SK-N-SH (cell line): ENCODE measurements around the gene AGPAT3.

Experiments
- CHD2 ChIP-seq: fragments of 150-350 bp; IDR thresholded peaks from 2 replicates; pipeline ENCODE4 v1.6.1; 2018; ENCODE audit warnings: low read length; ENCODE audit not compliant: partially characterized antibody
- EP300 ChIP-seq, 2 experiments: IDR thresholded peaks; 2 replicates each; pipeline versions ENCODE4 v1.4.0 to v1.6.1; 2012; ENCODE audit warnings: borderline replicate concordance in 1 of 2, low read depth in 1 of 2, low read length in 1 of 2
- EZH2phosphoT487 ChIP-seq: fragments of 200-600 bp; sonication (generic); IDR thresholded peaks from 2 replicates; pipeline ENCODE4 v1.6.1; 2017; ENCODE audit warnings: low read depth, mixed run types, mild to moderate bottlenecking, antibody characterized with exemption, moderate library complexity, borderline replicate concordance
- MXI1 ChIP-seq: IDR thresholded peaks from 2 replicates; pipeline ENCODE4 v1.6.1; 2012; ENCODE audit warnings: mild to moderate bottlenecking, low read depth, low read length, improper control_type of control experiment
- NRF1 ChIP-seq: IDR thresholded peaks from 2 replicates; pipeline ENCODE4 v1.6.1; 2012; ENCODE audit warnings: low read depth, mild to moderate bottlenecking, low read length
- PBX3 ChIP-seq: IDR thresholded peaks from 2 replicates; pipeline ENCODE4; 2012
- POLR2AphosphoS5 ChIP-seq: IDR thresholded peaks from 2 replicates; pipeline ENCODE4 v1.6.1; 2012; ENCODE audit warnings: low read depth, low read length
- RFX5 ChIP-seq: IDR thresholded peaks from 2 replicates; pipeline ENCODE4 v1.6.1; 2012; ENCODE audit warnings: mild to moderate bottlenecking, improper control_type of control experiment, low read length
- SMC3 ChIP-seq: IDR thresholded peaks from 2 replicates; pipeline ENCODE4 v1.6.1; 2012; ENCODE audit warnings: low read depth, low read length, improper control_type of control experiment
- TAF1 ChIP-seq: IDR thresholded peaks from 2 replicates; pipeline ENCODE4 v1.6.1; 2012; ENCODE audit warnings: low read depth, mild to moderate bottlenecking, low read length, moderate library complexity, borderline replicate concordance
- YY1 ChIP-seq: IDR thresholded peaks from 2 replicates; pipeline ENCODE4 v1.4.0; 2012; ENCODE audit warnings: low read depth, mild to moderate bottlenecking
- TF ChIP-seq, protein P1 (sequence below): fragments of 200-600 bp; sonication (generic); IDR thresholded peaks from 2 replicates; pipeline ENCODE4 v1.6.1; 2017; ENCODE audit warnings: antibody characterized with exemption, mild to moderate bottlenecking, moderate library complexity
- TF ChIP-seq, protein P2 (sequence below): IDR thresholded peaks from 2 replicates; pipeline ENCODE4 v1.6.1; 2012; ENCODE audit warnings: mild to moderate bottlenecking, low read depth, low read length, moderate library complexity
- TF ChIP-seq, protein P3 (sequence below): fragments of 150-350 bp; IDR thresholded peaks from 2 replicates; pipeline ENCODE4 v1.6.1; 2017; ENCODE audit warnings: antibody characterized with exemption, low read length, low read depth, borderline replicate concordance

GRCh38 chr21:43995521-43996105, 130.6 kb downstream of the AGPAT3 start:
- TF ChIP-seq, protein P1, sequence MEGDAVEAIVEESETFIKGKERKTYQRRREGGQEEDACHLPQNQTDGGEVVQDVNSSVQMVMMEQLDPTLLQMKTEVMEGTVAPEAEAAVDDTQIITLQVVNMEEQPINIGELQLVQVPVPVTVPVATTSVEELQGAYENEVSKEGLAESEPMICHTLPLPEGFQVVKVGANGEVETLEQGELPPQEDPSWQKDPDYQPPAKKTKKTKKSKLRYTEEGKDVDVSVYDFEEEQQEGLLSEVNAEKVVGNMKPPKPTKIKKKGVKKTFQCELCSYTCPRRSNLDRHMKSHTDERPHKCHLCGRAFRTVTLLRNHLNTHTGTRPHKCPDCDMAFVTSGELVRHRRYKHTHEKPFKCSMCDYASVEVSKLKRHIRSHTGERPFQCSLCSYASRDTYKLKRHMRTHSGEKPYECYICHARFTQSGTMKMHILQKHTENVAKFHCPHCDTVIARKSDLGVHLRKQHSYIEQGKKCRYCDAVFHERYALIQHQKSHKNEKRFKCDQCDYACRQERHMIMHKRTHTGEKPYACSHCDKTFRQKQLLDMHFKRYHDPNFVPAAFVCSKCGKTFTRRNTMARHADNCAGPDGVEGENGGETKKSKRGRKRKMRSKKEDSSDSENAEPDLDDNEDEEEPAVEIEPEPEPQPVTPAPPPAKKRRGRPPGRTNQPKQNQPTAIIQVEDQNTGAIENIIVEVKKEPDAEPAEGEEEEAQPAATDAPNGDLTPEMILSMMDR, result no peak
- no peak for TF ChIP-seq EP300 (IDR thresholded peaks at IDR 0.05; ENCODE audit: borderline replicate concordance in 1 of 2, low read depth in 1 of 2, low read length in 1 of 2)
- TF ChIP-seq, protein P2, sequence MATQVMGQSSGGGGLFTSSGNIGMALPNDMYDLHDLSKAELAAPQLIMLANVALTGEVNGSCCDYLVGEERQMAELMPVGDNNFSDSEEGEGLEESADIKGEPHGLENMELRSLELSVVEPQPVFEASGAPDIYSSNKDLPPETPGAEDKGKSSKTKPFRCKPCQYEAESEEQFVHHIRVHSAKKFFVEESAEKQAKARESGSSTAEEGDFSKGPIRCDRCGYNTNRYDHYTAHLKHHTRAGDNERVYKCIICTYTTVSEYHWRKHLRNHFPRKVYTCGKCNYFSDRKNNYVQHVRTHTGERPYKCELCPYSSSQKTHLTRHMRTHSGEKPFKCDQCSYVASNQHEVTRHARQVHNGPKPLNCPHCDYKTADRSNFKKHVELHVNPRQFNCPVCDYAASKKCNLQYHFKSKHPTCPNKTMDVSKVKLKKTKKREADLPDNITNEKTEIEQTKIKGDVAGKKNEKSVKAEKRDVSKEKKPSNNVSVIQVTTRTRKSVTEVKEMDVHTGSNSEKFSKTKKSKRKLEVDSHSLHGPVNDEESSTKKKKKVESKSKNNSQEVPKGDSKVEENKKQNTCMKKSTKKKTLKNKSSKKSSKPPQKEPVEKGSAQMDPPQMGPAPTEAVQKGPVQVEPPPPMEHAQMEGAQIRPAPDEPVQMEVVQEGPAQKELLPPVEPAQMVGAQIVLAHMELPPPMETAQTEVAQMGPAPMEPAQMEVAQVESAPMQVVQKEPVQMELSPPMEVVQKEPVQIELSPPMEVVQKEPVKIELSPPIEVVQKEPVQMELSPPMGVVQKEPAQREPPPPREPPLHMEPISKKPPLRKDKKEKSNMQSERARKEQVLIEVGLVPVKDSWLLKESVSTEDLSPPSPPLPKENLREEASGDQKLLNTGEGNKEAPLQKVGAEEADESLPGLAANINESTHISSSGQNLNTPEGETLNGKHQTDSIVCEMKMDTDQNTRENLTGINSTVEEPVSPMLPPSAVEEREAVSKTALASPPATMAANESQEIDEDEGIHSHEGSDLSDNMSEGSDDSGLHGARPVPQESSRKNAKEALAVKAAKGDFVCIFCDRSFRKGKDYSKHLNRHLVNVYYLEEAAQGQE, result no peak
- TF ChIP-seq, protein P3, sequence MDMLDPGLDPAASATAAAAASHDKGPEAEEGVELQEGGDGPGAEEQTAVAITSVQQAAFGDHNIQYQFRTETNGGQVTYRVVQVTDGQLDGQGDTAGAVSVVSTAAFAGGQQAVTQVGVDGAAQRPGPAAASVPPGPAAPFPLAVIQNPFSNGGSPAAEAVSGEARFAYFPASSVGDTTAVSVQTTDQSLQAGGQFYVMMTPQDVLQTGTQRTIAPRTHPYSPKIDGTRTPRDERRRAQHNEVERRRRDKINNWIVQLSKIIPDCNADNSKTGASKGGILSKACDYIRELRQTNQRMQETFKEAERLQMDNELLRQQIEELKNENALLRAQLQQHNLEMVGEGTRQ, result no peak
- no peak for TF ChIP-seq RFX5
- no peak for TF ChIP-seq POLR2AphosphoS5
- TF ChIP-seq TAF1, result no peak
- no peak for TF ChIP-seq PBX3
- no peak for TF ChIP-seq SMC3
- TF ChIP-seq EZH2phosphoT487, result no peak
- TF ChIP-seq NRF1, result no peak
- no peak for TF ChIP-seq CHD2
- TF ChIP-seq YY1, result no peak
- no peak for TF ChIP-seq MXI1
